Measurements from ENCODE around the gene EPGN. TPM values are rescaled to one million over a fixed set of nuclear protein-coding genes. Genes with fewer than 3 reads are reported as not detected.
"Not testable (repeated sequence)": the region's sequence is repeated elsewhere in the genome, so short reads cannot be mapped to it uniquely, and the experiment has no call there.

EPGN gene
- total RNA-seq, 2 donors from 2014 or later, result 3.3 to 8.5 TPM

GRCh38 chr4:74330295-74330750 is 22.1 kb downstream of the EPGN start:
- ATAC-seq (no peak), DNase-seq (no peak)
- intact Hi-C loops (cut with DNase I), result no loop called here

- ATAC-seq, result no peak
- intact Hi-C loops (cut with DNase I), result no loop called here
- DNase-seq, result no peak
Measured at GRCh38 chr4:74331252-74331651, 23.0 kb downstream of the EPGN start.

- intact Hi-C loops (cut with DNase I), result no loop called here
- ATAC-seq (no peak), DNase-seq (no peak)
Measured at GRCh38 chr4:74331944-74332343, 23.7 kb downstream of the EPGN start.

GRCh38 chr4:74334636-74335035 is 26.4 kb downstream of the EPGN start:
- DNase-seq, result no peak
- intact Hi-C loops (cut with DNase I), result no loop called here
- no peak for ATAC-seq

- intact Hi-C loops (cut with DNase I), result no loop called here
- DNase-seq (no peak), ATAC-seq (no peak)
Measured at GRCh38 chr4:74335341-74336021, 27.2 kb downstream of the EPGN start.

GRCh38 chr4:74338792-74339333 is 30.6 kb downstream of the EPGN start:
- intact Hi-C loops (cut with DNase I), result no loop called here
- DNase-seq (no peak), ATAC-seq (no peak)

GRCh38 chr4:74339501-74339900 is 31.2 kb downstream of the EPGN start:
- intact Hi-C loops (cut with DNase I), result no loop called here
- DNase-seq (no peak), ATAC-seq (no peak)

GRCh38 chr4:74340421-74340820 is 32.2 kb downstream of the EPGN start:
- ATAC-seq; intact Hi-C loops (cut with DNase I); DNase-seq: not testable (repeated sequence)

- intact Hi-C loops (cut with DNase I), result no loop called here
- DNase-seq, result no peak
- no peak for ATAC-seq
Measured at GRCh38 chr4:74344031-74344430, 35.8 kb downstream of the EPGN start.

- ATAC-seq, result no peak
- intact Hi-C loops (cut with DNase I), result no loop called here
- DNase-seq, result no peak
Measured at GRCh38 chr4:74353858-74354257, 45.6 kb downstream of the EPGN start.

GRCh38 chr4:74357965-74358364 is 49.7 kb downstream of the EPGN start:
- intact Hi-C loops (cut with DNase I), result no loop called here
- no peak for DNase-seq
- no peak for ATAC-seq

GRCh38 chr4:74361671-74362070 is 53.4 kb downstream of the EPGN start:
- ATAC-seq (no peak), DNase-seq (no peak)
- intact Hi-C loops (cut with DNase I), result no loop called here

- intact Hi-C loops (cut with DNase I), result no loop called here
- ATAC-seq (no peak), DNase-seq (no peak)
Measured at GRCh38 chr4:74362347-74362746, 54.1 kb downstream of the EPGN start.

GRCh38 chr4:74364256-74364651 is 56.0 kb downstream of the EPGN start:
- ATAC-seq (no peak), DNase-seq (no peak)
- intact Hi-C loops (cut with DNase I), result no loop called here

- DNase-seq (peak; percentile 30), ATAC-seq (peak; percentile 57 to 88)
- intact Hi-C loops (cut with DNase I), result no loop called here
Measured at GRCh38 chr4:74364652-74365491, 56.6 kb downstream of the EPGN start, which contains the start of gene EREG. Gene EREG (plus strand): TSS chr4:74365145. CDS start chr4:74365309, 164 bp downstream.

- intact Hi-C loops (cut with DNase I), result no loop called here
- ATAC-seq, result peak; percentile 44 to 53
- DNase-seq, result peak; percentile 36
Measured at GRCh38 chr4:74365761-74366160, 57.5 kb downstream of the EPGN start.
